HEK293T (cell line): ENCODE data around the gene HIPK4.

ENCODE experiments used
- CTCF ChIA-PET: fragments of 350-600 bp; formaldehyde crosslinking; extraction: SDS; loops from one replicate; lab custom pipeline; 2021; ENCODE audit warnings: antibody characterized with exemption, inconsistent platforms; lab: Yijun Ruan, JAX
- POLR2A ChIA-PET: fragments of 350-600 bp; formaldehyde crosslinking; extraction: SDS; loops from one replicate; lab custom pipeline; 2020; ENCODE audit warnings: antibody characterized with exemption, inconsistent platforms; lab: Yijun Ruan, JAX
- DNase-seq: peaks from one replicate; pipeline ENCODE4 v3.0.0; 2012; ENCODE audit warnings: mixed read lengths; ENCODE audit errors: extremely low spot score
- ARNT ChIP-seq: fragments of 450-650 bp; IDR thresholded peaks from 2 replicates; pipeline ENCODE4 v1.6.1; 2017; ENCODE audit warnings: mild to moderate bottlenecking
- BHLHE40 ChIP-seq: fragments of 450-650 bp; IDR thresholded peaks from 2 replicates; pipeline ENCODE4 v1.6.1; 2016; ENCODE audit warnings: mild to moderate bottlenecking, moderate library complexity, borderline replicate concordance
- CTBP1 ChIP-seq: fragments of 450-650 bp; IDR thresholded peaks from 2 replicates; pipeline ENCODE4 v1.6.1; 2016; ENCODE audit warnings: borderline replicate concordance
- ELF4 ChIP-seq: fragments of 450-650 bp; IDR thresholded peaks from 2 replicates; pipeline ENCODE4 v1.6.1; 2017; ENCODE audit warnings: antibody characterized with exemption
- FOXA1 ChIP-seq: fragments of 450-650 bp; IDR thresholded peaks from 2 replicates; pipeline ENCODE4 v1.6.1; 2016; ENCODE audit warnings: mild to moderate bottlenecking
- FOXK2 ChIP-seq: fragments of 450-650 bp; IDR thresholded peaks from 2 replicates; pipeline ENCODE4 v1.6.1; 2016; ENCODE audit warnings: mild to moderate bottlenecking
- FOXM1 ChIP-seq: fragments of 450-650 bp; IDR thresholded peaks from 2 replicates; pipeline ENCODE4 v1.6.1; 2017; ENCODE audit warnings: mild to moderate bottlenecking, borderline replicate concordance
- HDGF ChIP-seq: fragments of 450-650 bp; IDR thresholded peaks from 2 replicates; pipeline ENCODE4 v1.6.1; 2017; ENCODE audit warnings: antibody characterized with exemption, borderline replicate concordance
- L3MBTL2 ChIP-seq: fragments of 450-650 bp; conservative IDR thresholded peaks from 2 replicates; pipeline ENCODE4 v1.6.1; 2016; ENCODE audit warnings: mild to moderate bottlenecking
- LEF1 ChIP-seq: fragments of 450-650 bp; IDR thresholded peaks from 2 replicates; pipeline ENCODE4 v1.6.1; 2017; ENCODE audit warnings: mild to moderate bottlenecking, borderline replicate concordance
- NFRKB ChIP-seq: fragments of 450-650 bp; IDR thresholded peaks from 2 replicates; pipeline ENCODE4 v1.6.1; 2016; ENCODE audit warnings: mild to moderate bottlenecking, moderate library complexity
- SP1 ChIP-seq: fragments of 450-650 bp; IDR thresholded peaks from 2 replicates; pipeline ENCODE4 v1.6.1; 2017
- SUZ12 ChIP-seq: fragments of 450-650 bp; IDR thresholded peaks from 2 replicates; pipeline ENCODE4 v1.6.1; 2016; ENCODE audit warnings: mild to moderate bottlenecking
- TARDBP ChIP-seq: fragments of 450-650 bp; IDR thresholded peaks from 2 replicates; pipeline ENCODE4 v1.6.1; 2016
- ZNF384 ChIP-seq: fragments of 450-650 bp; IDR thresholded peaks from 2 replicates; pipeline ENCODE4 v1.6.1; 2016
- TF ChIP-seq, protein P1 (sequence below): fragments of 450-650 bp; IDR thresholded peaks from 2 replicates; pipeline ENCODE4 v1.6.1; 2016

Gene HIPK4

DNA sequence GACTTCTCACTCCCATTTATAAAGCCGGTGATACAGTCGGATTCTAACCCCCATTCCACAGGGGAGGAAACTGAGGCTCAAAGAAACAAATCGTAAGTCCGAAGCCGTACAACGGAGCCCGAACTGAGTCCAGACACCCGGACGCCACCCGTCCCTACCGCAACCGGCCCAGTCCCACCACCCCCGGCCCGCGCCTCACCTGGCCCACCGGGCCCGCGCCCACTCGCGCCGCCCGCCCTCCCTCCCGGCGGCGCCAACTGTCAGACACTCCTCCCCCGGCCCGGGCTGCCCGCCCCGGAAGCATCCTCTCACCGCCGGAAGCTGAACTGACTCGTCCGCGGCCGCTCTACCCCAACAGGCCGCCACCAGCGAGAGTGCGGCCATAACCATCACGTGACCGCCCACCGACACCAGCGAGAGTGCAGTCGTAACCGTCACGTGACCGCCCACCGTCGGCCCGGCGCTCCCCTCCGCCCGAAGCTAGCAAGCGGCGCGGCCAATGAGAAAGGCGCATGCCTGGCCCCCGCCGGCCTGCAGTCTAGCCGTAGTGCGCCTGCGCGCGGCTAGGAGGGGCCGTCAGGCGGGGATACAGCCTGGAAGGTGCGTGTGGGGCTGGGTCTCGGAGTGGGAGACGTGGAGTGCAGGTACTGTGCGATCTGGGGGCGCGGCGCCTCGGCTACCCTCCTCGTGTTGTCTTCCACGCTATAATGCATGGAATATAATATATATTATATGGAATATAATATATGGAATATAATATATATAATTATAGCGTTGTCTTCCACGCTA is 41.7 kb downstream of the HIPK4 start, which contains the start of the genes C19orf47 and PLD3:
Gene C19orf47 (minus strand): TSS at position 273 of the 789 bp plus-strand sequence. CDS start 6,540 bp downstream, outside the sequence.
Gene PLD3 (plus strand): TSS at position 571 of the 789 bp plus-strand sequence. CDS start 17,789 bp downstream, outside the sequence.
- ChIA-PET POLR2A (interaction anchor here (0.6 to 2.0 kb wide), 22 partner anchors 9 to 556 kb away, joined by 3 to 10 read pairs (median 4); partner anchors contain the start of genes AKT2 and SERTAD1), CTCF (no interaction called here)
- peak; percentile 100 for DNase-seq
- TF ChIP-seq L3MBTL2 (no peak), ELF4 (peak; percentile 7; the same call in 1 of the 2 replicates), FOXK2 (no peak)
- TF ChIP-seq, protein P1, sequence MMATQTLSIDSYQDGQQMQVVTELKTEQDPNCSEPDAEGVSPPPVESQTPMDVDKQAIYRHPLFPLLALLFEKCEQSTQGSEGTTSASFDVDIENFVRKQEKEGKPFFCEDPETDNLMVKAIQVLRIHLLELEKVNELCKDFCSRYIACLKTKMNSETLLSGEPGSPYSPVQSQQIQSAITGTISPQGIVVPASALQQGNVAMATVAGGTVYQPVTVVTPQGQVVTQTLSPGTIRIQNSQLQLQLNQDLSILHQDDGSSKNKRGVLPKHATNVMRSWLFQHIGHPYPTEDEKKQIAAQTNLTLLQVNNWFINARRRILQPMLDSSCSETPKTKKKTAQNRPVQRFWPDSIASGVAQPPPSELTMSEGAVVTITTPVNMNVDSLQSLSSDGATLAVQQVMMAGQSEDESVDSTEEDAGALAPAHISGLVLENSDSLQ: peak; percentile 26

- TF ChIP-seq LEF1 (no peak), ARNT (no peak), CTBP1 (no peak), HDGF (no peak), ZNF384 (no peak), SP1 (no peak), SUZ12 (no peak), NFRKB (no peak), FOXA1 (no peak), FOXM1 (no peak), L3MBTL2 (no peak), ELF4 (no peak), TARDBP (no peak), FOXK2 (no peak), BHLHE40 (no peak)
- TF ChIP-seq, protein P1: no peak
- ChIA-PET POLR2A (no interaction called here), CTCF (no interaction called here)
- DNase-seq: no peak
These were observed 45.6 kb downstream of the HIPK4 start for GRCh38 chr19:40344422-40344821.

GRCh38 chr19:40342644-40343311 is 47.2 kb downstream of the HIPK4 start:
- TF ChIP-seq LEF1: no peak
- no peak for TF ChIP-seq L3MBTL2
- no peak for TF ChIP-seq ZNF384
- no peak for TF ChIP-seq SP1
- ChIA-PET POLR2A (no interaction called here), CTCF (no interaction called here)
- no peak for DNase-seq

DNA sequence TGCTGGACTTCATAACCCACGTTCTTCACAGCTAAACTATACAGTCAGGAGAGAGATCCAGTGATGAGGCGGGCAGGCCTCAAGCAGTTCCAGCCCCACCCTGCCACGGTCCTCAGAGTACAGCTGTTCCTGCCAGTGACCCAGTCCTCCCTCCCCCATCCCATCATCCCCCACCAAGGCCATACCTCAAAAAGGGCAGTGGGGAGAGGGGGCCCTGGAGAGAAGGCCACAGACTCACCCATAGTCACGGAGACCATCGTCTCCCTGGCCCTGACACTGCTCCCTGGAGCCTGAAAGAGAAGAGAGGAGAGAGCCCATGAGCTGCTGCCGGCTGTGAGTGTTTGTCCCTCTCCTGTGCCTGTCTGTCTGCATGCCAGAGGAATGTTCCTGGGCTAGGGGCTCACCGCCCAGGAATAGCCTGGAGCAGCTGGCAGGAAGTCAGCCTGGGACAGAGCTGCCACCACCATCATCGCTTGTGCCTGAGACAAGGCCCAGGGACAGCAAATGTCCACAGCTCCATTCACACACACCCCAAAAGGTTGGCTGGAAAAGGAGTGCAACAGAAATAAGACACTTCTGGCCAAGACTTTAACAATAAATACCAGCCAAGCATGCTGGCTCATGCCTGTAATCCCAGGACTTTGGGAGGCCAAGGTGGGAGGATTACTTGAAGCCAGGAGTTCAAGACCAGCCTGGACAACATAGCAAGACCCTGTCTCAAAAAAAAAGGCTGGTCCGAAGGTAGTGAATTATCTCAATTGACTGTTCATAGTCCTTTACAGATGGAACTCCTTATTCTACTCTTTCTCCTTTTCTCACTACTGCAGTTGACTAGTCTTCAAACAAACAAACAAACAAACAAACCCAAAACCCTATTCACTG is 48.1 kb downstream of the HIPK4 start:
- CTCF ChIA-PET: no interaction called here
- no peak for DNase-seq
- POLR2A ChIA-PET: interaction anchor here (0.6 kb wide), 1 partner anchor 1915 kb away, joined by 3 read pairs; no protein-coding TSS in a partner anchor
- TF ChIP-seq, protein P1: no peak
- TF ChIP-seq SP1 (no peak), TARDBP (no peak), BHLHE40 (no peak), ELF4 (no peak), FOXA1 (no peak), FOXM1 (no peak)

GRCh38 chr19:40339018-40339728 is 50.8 kb downstream of the HIPK4 start:
- CTCF ChIA-PET: no interaction called here
- TF ChIP-seq FOXM1: no peak
- no peak for TF ChIP-seq LEF1
- no peak for TF ChIP-seq BHLHE40
- TF ChIP-seq SUZ12: no peak
- no peak for TF ChIP-seq HDGF
- no peak for TF ChIP-seq NFRKB
- TF ChIP-seq ELF4: no peak
- TF ChIP-seq SP1: no peak
- no peak for TF ChIP-seq ARNT
- POLR2A ChIA-PET: no interaction called here
- no peak for DNase-seq
